Muscle layer of colon (tissue), 2 donors: ENCODE data around the gene QSER1.
"Not testable (repeated sequence)": the region's sequence is repeated elsewhere in the genome, so short reads cannot be mapped to it uniquely, and the experiment has no call there.

ENCODE experiments used
- H3K27ac ChIP-seq: one replicate; pipeline ENCODE4 v1.7.0; 2013; ENCODE audit warnings: low read depth, mild to moderate bottlenecking, low read length, moderate library complexity
- H3K27me3 ChIP-seq, 2 donors: one replicate each; pipeline ENCODE4 v1.7.0; 2013; ENCODE audit warnings: low read length in 2 of 2, mild to moderate bottlenecking in 2 of 2; ENCODE audit not compliant: insufficient read depth in 2 of 2, control insufficient read depth in 1 of 2
- H3K36me3 ChIP-seq: one replicate; pipeline ENCODE4 v1.7.0; 2013; ENCODE audit warnings: mild to moderate bottlenecking, low read length; ENCODE audit not compliant: insufficient read depth
- H3K4me1 ChIP-seq: one replicate; pipeline ENCODE4 v1.7.0; 2013; ENCODE audit warnings: mild to moderate bottlenecking, low read length; ENCODE audit not compliant: insufficient read depth
- H3K4me3 ChIP-seq, 2 donors: one replicate each; pipeline ENCODE4 v1.7.0; 2013; ENCODE audit warnings: low read length in 2 of 2, low read depth in 1 of 2, mild to moderate bottlenecking in 1 of 2, moderate library complexity in 1 of 2
- H3K9ac ChIP-seq: one replicate; pipeline ENCODE4 v1.7.0; 2013; ENCODE audit warnings: low read length
- H3K9me3 ChIP-seq: one replicate; pipeline ENCODE4 v1.7.0; 2013; ENCODE audit warnings: mild to moderate bottlenecking, low read length
- donor health status: abdominal sarcoma.
- donor health status: Adenocarcinoma of cecum.

Gene QSER1

GRCh38 chr11:32874132-32874531 is 18.5 kb upstream of the QSER1 start:
- H3K36me3 ChIP-seq, result no peaks in the 10 kb centered on the region
- H3K4me1 ChIP-seq, result no peaks in the 10 kb centered on the region
- H3K9me3 ChIP-seq, result no peaks in the 10 kb centered on the region
- H3K27ac ChIP-seq, result no peak overlapping the region
- H3K9ac ChIP-seq, result no peak overlapping the region
- no peak overlapping the region for H3K4me3 ChIP-seq
- no peaks in the 10 kb centered on the region for H3K27me3 ChIP-seq

- Histone ChIP-seq H3K4me3 (no peak overlapping the region), H3K27ac (no peak overlapping the region)
Observed at GRCh38 chr11:32881286-32881685, 11.3 kb upstream of the QSER1 start.

GRCh38 chr11:32883421-32883820 is 9.2 kb upstream of the QSER1 start:
- H3K27ac ChIP-seq, result no peak overlapping the region
- H3K4me1 ChIP-seq, result no peaks in the 10 kb centered on the region
- H3K4me3 ChIP-seq, result no peak overlapping the region
- no peak overlapping the region for H3K9ac ChIP-seq
- no peaks in the 10 kb centered on the region for H3K9me3 ChIP-seq
- H3K36me3 ChIP-seq, result no peaks in the 10 kb centered on the region
- H3K27me3 ChIP-seq, result no peaks in the 10 kb centered on the region

More at GRCh38 chr11:32881286-32881685, 11.3 kb upstream of the QSER1 start:
- H3K4me1 ChIP-seq, result no peaks in the 10 kb centered on the region
- no peaks in the 10 kb centered on the region for H3K27me3 ChIP-seq
- H3K9ac ChIP-seq, result no peak overlapping the region
- H3K9me3 ChIP-seq, result no peaks in the 10 kb centered on the region
- no peaks in the 10 kb centered on the region for H3K36me3 ChIP-seq

- Histone ChIP-seq H3K9ac (no peak overlapping the region), H3K27ac (no peak overlapping the region), H3K36me3 (no peaks in the 10 kb centered on the region), H3K9me3 (no peaks in the 10 kb centered on the region), H3K27me3 (no peaks in the 10 kb centered on the region), H3K4me3 (no peak overlapping the region), H3K4me1 (no peaks in the 10 kb centered on the region)
Observed at GRCh38 chr11:32884023-32884422, 8.6 kb upstream of the QSER1 start.

- Histone ChIP-seq H3K4me1 (no peaks in the 10 kb centered on the region), H3K4me3 (no peak overlapping the region), H3K9ac (no peak overlapping the region), H3K27me3 (no peaks in the 10 kb centered on the region), H3K27ac (no peak overlapping the region), H3K36me3 (no peaks in the 10 kb centered on the region), H3K9me3 (no peaks in the 10 kb centered on the region)
Observed at GRCh38 chr11:32884770-32885384, 7.7 kb upstream of the QSER1 start.

GRCh38 chr11:32885556-32885955 is 7.1 kb upstream of the QSER1 start:
- H3K9ac ChIP-seq, result no peak overlapping the region
- no peaks in the 10 kb centered on the region for H3K9me3 ChIP-seq
- H3K36me3 ChIP-seq, result no peaks in the 10 kb centered on the region
- H3K4me1 ChIP-seq, result no peaks in the 10 kb centered on the region
- H3K27ac ChIP-seq, result no peak overlapping the region
- H3K27me3 ChIP-seq, result no peaks in the 10 kb centered on the region
- H3K4me3 ChIP-seq, result no peak overlapping the region

- Histone ChIP-seq H3K27ac (no peak overlapping the region), H3K36me3 (no peaks in the 10 kb centered on the region), H3K4me3 (no peak overlapping the region), H3K27me3 (no peaks in the 10 kb centered on the region), H3K9ac (no peak overlapping the region), H3K4me1 (no peaks in the 10 kb centered on the region), H3K9me3 (no peaks in the 10 kb centered on the region)
Observed at GRCh38 chr11:32886180-32886579, 6.4 kb upstream of the QSER1 start.

GRCh38 chr11:32887707-32888383 is 4.8 kb upstream of the QSER1 start:
- H3K27me3 ChIP-seq, H3K4me1 ChIP-seq, H3K27ac ChIP-seq, H3K36me3 ChIP-seq, H3K9ac ChIP-seq, H3K4me3 ChIP-seq, H3K9me3 ChIP-seq: not testable (repeated sequence)

- not testable (repeated sequence) for H3K4me3 ChIP-seq, H3K36me3 ChIP-seq, H3K9ac ChIP-seq, H3K9me3 ChIP-seq, H3K4me1 ChIP-seq, H3K27ac ChIP-seq, H3K27me3 ChIP-seq
Observed at GRCh38 chr11:32888384-32888710, 4.3 kb upstream of the QSER1 start.

GRCh38 chr11:32888805-32889204 is 3.8 kb upstream of the QSER1 start:
- no peak overlapping the region for H3K27ac ChIP-seq
- H3K27me3 ChIP-seq, result no peaks in the 10 kb centered on the region
- H3K4me3 ChIP-seq, result no peak overlapping the region
- H3K36me3 ChIP-seq, result no peaks in the 10 kb centered on the region
- no peaks in the 10 kb centered on the region for H3K9me3 ChIP-seq
- H3K4me1 ChIP-seq, result peaks cover 8% of the 10 kb centered on the region
- H3K9ac ChIP-seq, result no peak overlapping the region

- Histone ChIP-seq H3K27ac (no peak overlapping the region), H3K4me1 (peaks cover 23% of the 10 kb centered on the region), H3K27me3 (no peaks in the 10 kb centered on the region), H3K4me3 (no peak overlapping the region), H3K9ac (no peak overlapping the region), H3K36me3 (no peaks in the 10 kb centered on the region), H3K9me3 (no peaks in the 10 kb centered on the region)
Observed at GRCh38 chr11:32890843-32891656, 1.6 kb upstream of the QSER1 start.
